ENCODE measurements around the gene REXO4. TPM values are rescaled to one million over a fixed set of nuclear protein-coding genes. Genes with fewer than 3 reads are reported as not detected.

Gene REXO4
- total and polyA plus RNA-seq, 2 of the 8 experiments (the other 6 are each of a cell fraction or from before 2014, with no cell fraction given): 19.1 to 38.3 TPM

GRCh38 chr9:133425049-133425632, 7.3 kb upstream of the REXO4 start:
- Histone ChIP-seq H2BK20ac (ENCODE audit: low read length) (no peak overlapping the region), H2BK12ac (ENCODE audit: low read depth, low read length) (no peak overlapping the region), H2AFZ (ENCODE audit: low read length) (no peak overlapping the region), H2AK5ac (ENCODE audit: low read depth, low read length) (no peak overlapping the region), H3K27ac (ENCODE audit: low read depth, low read length) (no peak overlapping the region), H3K27me3 (replicated peaks in 1 of 4; ENCODE audit: control insufficient read depth in 3 of 4, extremely low read depth in 1 of 4, insufficient read depth in 3 of 4, low read length in 3 of 4) (peaks cover 0 to 8% (median 1%) of the 10 kb centered on the region in 4 experiments; a peak in 4 of 7 replicates), H4K20me1 (replicated peaks in 1 of 2; ENCODE audit: control insufficient read depth in 1 of 2, insufficient read depth in 2 of 2, low read length in 2 of 2) (no peaks in the 10 kb centered on the region), H4K8ac (ENCODE audit: extremely low read depth, insufficient read depth, low read length) (no peak overlapping the region), H4K91ac (replicated peaks; ENCODE audit: insufficient read length, low read length) (no peak overlapping the region), H2BK5ac (ENCODE audit: low read depth, low read length) (no peak overlapping the region), H3K79me2 (ENCODE audit: control insufficient read depth in 1 of 2, insufficient read depth in 2 of 2, low read length in 2 of 2) (no peaks in the 10 kb centered on the region), H4K5ac (ENCODE audit: insufficient read length, low read depth, low read length) (no peak overlapping the region), H3K23ac (ENCODE audit: insufficient read length) (no peak overlapping the region), H3K36me3 (ENCODE audit: control insufficient read depth in 2 of 4, insufficient read depth in 4 of 4, low read length in 3 of 4) (no peaks in the 10 kb centered on the region), H3K4ac (replicated peaks; ENCODE audit: insufficient read length, low read depth, low read length) (no peak overlapping the region), H3K56ac (replicated peaks; ENCODE audit: insufficient read length, low read depth, low read length) (no peak overlapping the region), H2BK120ac (replicated peaks; ENCODE audit: low read depth, low read length) (no peak overlapping the region), H3K23me2 (ENCODE audit: low read depth, low read length) (peaks cover 7% of the 10 kb centered on the region; the same call in 1 of the 2 replicates), H3K4me2 (ENCODE audit: insufficient read depth in 1 of 2, low read depth in 2 of 2, low read length in 2 of 2) (no peak overlapping the region), H3K79me1 (ENCODE audit: low read depth, low read length) (no peaks in the 10 kb centered on the region), H3K4me1 (replicated peaks in 1 of 4; ENCODE audit: control insufficient read depth in 3 of 4, insufficient read depth in 4 of 4, low read length in 3 of 4) (peaks cover 0 to 8% (median 4%) of the 10 kb centered on the region in 4 experiments; a peak in 4 of 7 replicates), H3K9me3 (ENCODE audit: insufficient read depth in 2 of 2, low read depth in 1 of 2, low read length in 1 of 2) (no peaks in the 10 kb centered on the region), H3K9ac (replicated peaks in 1 of 4; ENCODE audit: extremely low read depth in 1 of 4, low read depth in 3 of 4, low read length in 3 of 4) (no peak overlapping the region), H3K18ac (ENCODE audit: extremely low read depth, low read length) (no peak overlapping the region), H3K14ac (ENCODE audit: insufficient read length) (no peak overlapping the region), H3K4me3 (ENCODE audit: extremely low read depth in 1 of 4, insufficient read depth in 2 of 4, low read depth in 3 of 4, low read length in 4 of 4) (no peak overlapping the region), H2BK15ac (ENCODE audit: low read length) (no peak overlapping the region)
- 89% methylated on average over 19 of the region's 22 CpGs; no CpG with 5 or more reads in 1 of the 2 experiments for WGBS, 2 experiments (ENCODE audit: extremely low coverage in 1 of 2, insufficient coverage in 1 of 2, insufficient read length in 1 of 2, insufficient replicate concordance in 2 of 2, low coverage in 1 of 2, low lambda C conversion rate in 2 of 2, missing lambda C conversion rate in 1 of 2)
- ChIA-PET POLR2A (ENCODE audit: partially characterized antibody) (interaction anchor here (1.0 to 3.6 kb wide), 4 partner anchors 14 to 77 kb away, joined by 3 to 19 read pairs (median 6); partner anchors contain the start of genes MED22 and RPL7A), CTCF (ENCODE audit: partially characterized antibody) (interaction anchor here (0.8 to 1.9 kb wide), 12 partner anchors 9 to 83 kb away, joined by 3 to 8 read pairs (median 3); partner anchors contain the start of gene CACFD1)
- FAIRE-seq (no peak), DNase-seq (ENCODE audit: low read depth in 1 of 2, low spot score in 2 of 2) (no peak)
- no peak for TF ChIP-seq MAX (IDR thresholded peaks at IDR 0.05)
- no peak for TF ChIP-seq CEBPB (IDR thresholded peaks at IDR 0.05; ENCODE audit: low read depth, low read length)
- no peak for TF ChIP-seq POU5F1 (IDR thresholded peaks at IDR 0.05; ENCODE audit: low read depth, low read length)
- no peak for TF ChIP-seq MAFK (IDR thresholded peaks at IDR 0.05; ENCODE audit: low read depth, low read length)
- no peak for TF ChIP-seq CTCF (IDR thresholded peaks at IDR 0.05; ENCODE audit: control extremely low read depth in 1 of 3, insufficient read depth in 1 of 3, low read depth in 1 of 3, low read length in 3 of 3)
- no peak for TF ChIP-seq BACH1 (IDR thresholded peaks at IDR 0.05; ENCODE audit: low read length)
- TF ChIP-seq CTBP2 (IDR thresholded peaks at IDR 0.05; ENCODE audit: borderline replicate concordance, insufficient read depth, insufficient read length, low read length): no peak
- TF ChIP-seq JUN (IDR thresholded peaks at IDR 0.05; ENCODE audit: low read depth, low read length): no peak
- TF ChIP-seq YY1 (IDR thresholded peaks at IDR 0.05; ENCODE audit: low read depth, low read length): no peak
- TF ChIP-seq BRCA1 (IDR thresholded peaks at IDR 0.05; ENCODE audit: low read depth, low read length): no peak

Data from H1 (cell line).